ENCODE results near the gene CIBAR2. TPM values are rescaled to one million over a fixed set of nuclear protein-coding genes. Genes with fewer than 3 reads are reported as not detected.

Gene CIBAR2
- total and polyA plus RNA-seq, 2 experiments from 2014 or later, result 0.13 TPM; not detected in 1

DNA sequence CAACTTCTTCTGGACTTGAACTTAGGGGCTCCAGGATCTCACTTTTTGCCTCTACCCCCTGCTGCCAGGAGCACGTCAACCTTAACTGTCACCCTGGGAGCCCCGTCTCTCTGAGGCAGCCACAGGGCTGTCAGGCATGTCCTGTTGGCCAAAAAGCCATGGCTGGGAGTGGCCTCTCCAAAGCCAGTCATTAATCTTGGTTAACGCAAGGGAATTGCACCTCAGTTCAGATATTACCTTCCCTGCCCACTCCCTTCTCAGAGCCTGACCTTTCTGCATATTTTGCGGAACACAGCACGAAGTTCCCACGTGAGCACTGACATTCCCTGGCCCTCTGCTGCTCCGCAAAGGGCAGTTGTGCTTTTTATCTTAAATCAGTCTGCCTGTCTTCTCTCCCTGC lies 44.2 kb upstream of the CIBAR2 start:
- Histone ChIP-seq H2AFZ (no peak overlapping the region), H4K20me1 (ENCODE audit: insufficient read depth, poor library complexity, severe bottlenecking) (no peaks in the 10 kb centered on the region), H3K4me1 (ENCODE audit: insufficient read depth) (peaks cover 41% of the 10 kb centered on the region), H3K9me3 (ENCODE audit: low read depth) (no peaks in the 10 kb centered on the region), H3K36me3 (replicated peaks; ENCODE audit: insufficient read depth, low read depth) (no peaks in the 10 kb centered on the region), H3K9me2 (replicated peaks; ENCODE audit: insufficient read depth) (no peaks in the 10 kb centered on the region), H3K79me2 (no peaks in the 10 kb centered on the region), H3K27me3 (no peaks in the 10 kb centered on the region), H3K4me2 (no peak overlapping the region), H3K4me3 (no peak overlapping the region), H3K27ac (no peak overlapping the region)
- DNase-seq (ENCODE audit: low spot score), result no peak
- WGBS (ENCODE audit: low lambda C conversion rate, missing lambda C conversion rate), result 86% methylated on average over 7 of the region's 7 CpGs
- TF ChIP-seq EZH2 (IDR thresholded peaks at IDR 0.05; ENCODE audit: borderline replicate concordance), result no peak
- TF ChIP-seq, protein P1, sequence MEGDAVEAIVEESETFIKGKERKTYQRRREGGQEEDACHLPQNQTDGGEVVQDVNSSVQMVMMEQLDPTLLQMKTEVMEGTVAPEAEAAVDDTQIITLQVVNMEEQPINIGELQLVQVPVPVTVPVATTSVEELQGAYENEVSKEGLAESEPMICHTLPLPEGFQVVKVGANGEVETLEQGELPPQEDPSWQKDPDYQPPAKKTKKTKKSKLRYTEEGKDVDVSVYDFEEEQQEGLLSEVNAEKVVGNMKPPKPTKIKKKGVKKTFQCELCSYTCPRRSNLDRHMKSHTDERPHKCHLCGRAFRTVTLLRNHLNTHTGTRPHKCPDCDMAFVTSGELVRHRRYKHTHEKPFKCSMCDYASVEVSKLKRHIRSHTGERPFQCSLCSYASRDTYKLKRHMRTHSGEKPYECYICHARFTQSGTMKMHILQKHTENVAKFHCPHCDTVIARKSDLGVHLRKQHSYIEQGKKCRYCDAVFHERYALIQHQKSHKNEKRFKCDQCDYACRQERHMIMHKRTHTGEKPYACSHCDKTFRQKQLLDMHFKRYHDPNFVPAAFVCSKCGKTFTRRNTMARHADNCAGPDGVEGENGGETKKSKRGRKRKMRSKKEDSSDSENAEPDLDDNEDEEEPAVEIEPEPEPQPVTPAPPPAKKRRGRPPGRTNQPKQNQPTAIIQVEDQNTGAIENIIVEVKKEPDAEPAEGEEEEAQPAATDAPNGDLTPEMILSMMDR (IDR thresholded peaks at IDR 0.05; ENCODE audit: poor library complexity), result no peak
- TF ChIP-seq EZH2phosphoT487 (IDR thresholded peaks at IDR 0.05; ENCODE audit: low read depth, severe bottlenecking, unreplicated experiment), result no peak

DNA sequence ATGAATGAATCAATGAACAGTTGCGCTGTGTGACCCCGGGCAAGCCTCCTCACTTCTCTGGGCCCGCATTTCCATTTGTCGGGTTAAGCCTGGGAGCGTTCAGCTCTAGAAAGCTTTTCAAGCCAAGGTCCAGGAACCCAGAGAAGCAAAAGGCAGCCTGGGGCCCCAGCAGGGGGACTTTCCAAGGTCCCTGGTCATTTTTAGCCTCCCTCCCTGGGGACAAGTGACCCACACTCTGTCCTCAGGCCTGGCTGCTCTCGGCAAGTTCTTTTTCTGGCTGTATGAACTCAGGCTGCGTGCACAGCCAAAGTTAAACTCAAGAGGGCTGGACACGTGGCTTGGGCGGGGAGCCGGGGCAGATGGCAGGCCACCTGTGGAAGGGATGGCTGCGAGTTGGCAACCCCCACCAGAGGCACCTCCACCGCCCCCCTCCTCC lies 41.4 kb upstream of the CIBAR2 start:
- TF ChIP-seq EZH2phosphoT487 (IDR thresholded peaks at IDR 0.05; ENCODE audit: low read depth, severe bottlenecking, unreplicated experiment), result no peak
- no peak for TF ChIP-seq EZH2 (IDR thresholded peaks at IDR 0.05; ENCODE audit: borderline replicate concordance)
- TF ChIP-seq, protein P1 (IDR thresholded peaks at IDR 0.05; ENCODE audit: poor library complexity), result no peak
- H3K36me3 ChIP-seq (replicated peaks; ENCODE audit: insufficient read depth, low read depth), result no peaks in the 10 kb centered on the region
- WGBS (ENCODE audit: low lambda C conversion rate, missing lambda C conversion rate), result 93% methylated on average over 12 of the region's 12 CpGs

DNA sequence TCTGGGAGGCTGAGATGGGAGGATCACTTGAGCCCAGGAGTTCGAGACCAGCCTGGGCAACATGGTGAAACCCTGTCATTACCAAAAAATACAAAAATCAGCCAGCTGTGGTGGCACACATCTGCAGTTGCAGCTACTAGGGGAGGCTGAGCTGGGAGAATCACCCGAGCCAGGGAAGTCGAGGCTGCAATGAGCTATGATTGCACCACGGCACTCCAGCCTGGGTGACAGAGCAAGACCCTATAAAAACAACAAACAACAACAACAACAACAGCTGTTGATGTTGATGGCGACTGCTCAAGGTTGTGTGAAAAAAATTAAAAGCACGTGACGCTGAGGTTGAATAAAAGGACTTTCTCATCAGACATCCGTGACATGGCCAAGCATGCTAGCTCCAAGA lies 40.8 kb upstream of the CIBAR2 start:
- H3K27ac ChIP-seq, result no peak overlapping the region
- H4K20me1 ChIP-seq (ENCODE audit: insufficient read depth, poor library complexity, severe bottlenecking), result no peaks in the 10 kb centered on the region
- no peaks in the 10 kb centered on the region for H3K9me2 ChIP-seq (replicated peaks; ENCODE audit: insufficient read depth)
- H3K36me3 ChIP-seq (replicated peaks; ENCODE audit: insufficient read depth, low read depth), result no peaks in the 10 kb centered on the region
- no peak overlapping the region for H2AFZ ChIP-seq
- H3K9me3 ChIP-seq (ENCODE audit: low read depth), result no peaks in the 10 kb centered on the region
- DNase-seq (ENCODE audit: low spot score), result no peak
- TF ChIP-seq, protein P1 (IDR thresholded peaks at IDR 0.05; ENCODE audit: poor library complexity), result no peak
- no peak for TF ChIP-seq EZH2phosphoT487 (IDR thresholded peaks at IDR 0.05; ENCODE audit: low read depth, severe bottlenecking, unreplicated experiment)
- no peak for TF ChIP-seq EZH2 (IDR thresholded peaks at IDR 0.05; ENCODE audit: borderline replicate concordance)
- H3K27me3 ChIP-seq, result no peaks in the 10 kb centered on the region
- WGBS (ENCODE audit: low lambda C conversion rate, missing lambda C conversion rate), result 92% methylated on average over 8 of the region's 8 CpGs
- no peak overlapping the region for H3K4me3 ChIP-seq
- H3K4me2 ChIP-seq, result no peak overlapping the region
- H3K79me2 ChIP-seq, result no peaks in the 10 kb centered on the region
- H3K4me1 ChIP-seq (ENCODE audit: insufficient read depth), result peaks cover 30% of the 10 kb centered on the region

More for the DNA sequence above, 41.4 kb upstream of the CIBAR2 start:
- Histone ChIP-seq H3K4me3 (no peak overlapping the region), H3K79me2 (no peaks in the 10 kb centered on the region), H3K27me3 (no peaks in the 10 kb centered on the region), H3K9me2 (replicated peaks; ENCODE audit: insufficient read depth) (no peaks in the 10 kb centered on the region), H4K20me1 (ENCODE audit: insufficient read depth, poor library complexity, severe bottlenecking) (no peaks in the 10 kb centered on the region), H3K4me2 (no peak overlapping the region), H3K4me1 (ENCODE audit: insufficient read depth) (peaks cover 36% of the 10 kb centered on the region), H3K27ac (no peak overlapping the region), H3K9me3 (ENCODE audit: low read depth) (no peaks in the 10 kb centered on the region), H2AFZ (no peak overlapping the region)
- no peak for DNase-seq (ENCODE audit: low spot score)

Data from hepatocyte (in vitro differentiated cells).